Measurements from ENCODE around the gene ZNF888.

ZNF888 gene

GRCh38 chr19:52957591-52957990, 34.4 kb upstream of the ZNF888 start:
- no peak for ATAC-seq
- no peak for TF ChIP-seq CSDC2 (CRISPR knock-in tag; IDR thresholded peaks at IDR 0.05)
- no peak for TF ChIP-seq RARB (CRISPR knock-in tag; IDR thresholded peaks at IDR 0.05)
- TF ChIP-seq PATZ1 (CRISPR knock-in tag; IDR thresholded peaks at IDR 0.05; ENCODE audit: borderline replicate concordance), result no peak
- no peak for TF ChIP-seq TSHZ2 (CRISPR knock-in tag; IDR thresholded peaks at IDR 0.05)
- TF ChIP-seq ZNF8 (CRISPR knock-in tag; IDR thresholded peaks at IDR 0.05), result no peak
- TF ChIP-seq CSRNP3 (CRISPR knock-in tag; IDR thresholded peaks at IDR 0.05), result no peak
- no peak for TF ChIP-seq ZNF70 (CRISPR knock-in tag; IDR thresholded peaks at IDR 0.05)
- no peak for TF ChIP-seq ARNTL (CRISPR knock-in tag; IDR thresholded peaks at IDR 0.05; ENCODE audit: borderline replicate concordance, low read depth)
- TF ChIP-seq PPARA (CRISPR knock-in tag; IDR thresholded peaks at IDR 0.05; ENCODE audit: borderline replicate concordance), result no peak

GRCh38 chr19:52956917-52957316, 33.7 kb upstream of the ZNF888 start:
- no peak for ATAC-seq
- TF ChIP-seq ZFP30 (CRISPR knock-in tag; IDR thresholded peaks at IDR 0.05), result no peak
- TF ChIP-seq TSHZ2 (CRISPR knock-in tag; IDR thresholded peaks at IDR 0.05), result no peak
- TF ChIP-seq SNAI2 (CRISPR knock-in tag; IDR thresholded peaks at IDR 0.05), result no peak
- TF ChIP-seq ARNTL (CRISPR knock-in tag; IDR thresholded peaks at IDR 0.05; ENCODE audit: borderline replicate concordance, low read depth), result no peak
- TF ChIP-seq BACH2 (CRISPR knock-in tag; IDR thresholded peaks at IDR 0.05; ENCODE audit: borderline replicate concordance), result no peak
- TF ChIP-seq TCF4 (CRISPR knock-in tag; IDR thresholded peaks at IDR 0.05; ENCODE audit: borderline replicate concordance), result no peak
- no peak for TF ChIP-seq ZFP3 (CRISPR knock-in tag; IDR thresholded peaks at IDR 0.05)
- TF ChIP-seq TOX (CRISPR knock-in tag; IDR thresholded peaks at IDR 0.05; ENCODE audit: borderline replicate concordance), result no peak
- no peak for TF ChIP-seq PATZ1 (CRISPR knock-in tag; IDR thresholded peaks at IDR 0.05; ENCODE audit: borderline replicate concordance)
- TF ChIP-seq CREB5 (CRISPR knock-in tag; IDR thresholded peaks at IDR 0.05; ENCODE audit: low read depth), result no peak
- TF ChIP-seq POU6F1 (CRISPR knock-in tag; IDR thresholded peaks at IDR 0.05; ENCODE audit: borderline replicate concordance, low read depth), result no peak
- no peak for TF ChIP-seq CSRNP3 (CRISPR knock-in tag; IDR thresholded peaks at IDR 0.05)
- TF ChIP-seq ZNF565 (CRISPR knock-in tag; conservative IDR thresholded peaks at IDR 0.05; ENCODE audit: low read depth), result no peak
- no peak for TF ChIP-seq OSR1 (CRISPR knock-in tag; IDR thresholded peaks at IDR 0.05)
- TF ChIP-seq ISL1 (CRISPR knock-in tag; IDR thresholded peaks at IDR 0.05), result no peak
- no peak for TF ChIP-seq ESRRG (CRISPR knock-in tag; IDR thresholded peaks at IDR 0.05)

All from SK-N-SH treated with all-trans-retinoic acid at 6 μM for 48 hours (cell line).